K562 (cell line): ENCODE data around the gene LMO4. TPM values are rescaled to one million over a fixed set of nuclear protein-coding genes. Genes with fewer than 3 reads are reported as not detected.

Experiments
- GATAD2B ChIP-seq: fragments of 450-650 bp; IDR thresholded peaks from 2 replicates; pipeline ENCODE4 v1.6.1; 2017; ENCODE audit warnings: mild to moderate bottlenecking, borderline replicate concordance
- KAT2B ChIP-seq: IDR thresholded peaks from one replicate; pipeline ENCODE4 v1.6.1; 2012; ENCODE audit warnings: low read depth, mild to moderate bottlenecking, control low read depth, inconsistent platforms, low read length, moderate library complexity
- KAT7 ChIP-seq: sonication (generic); formaldehyde crosslinking; IDR thresholded peaks from 2 replicates; pipeline ENCODE4 v1.8.0; 2022; ENCODE audit warnings: missing genetic modification reagents, mild to moderate bottlenecking, borderline replicate concordance
- TBL1XR1 ChIP-seq, 2 experiments: IDR thresholded peaks; 2 replicates each; pipeline ENCODE4 v1.6.1; 2012; ENCODE audit warnings: improper control_type of control experiment in 2 of 2, low read length in 2 of 2, mild to moderate bottlenecking in 1 of 2
- ZNF316 ChIP-seq: fragments of 450-650 bp; IDR thresholded peaks from 2 replicates; pipeline ENCODE4 v1.6.1; 2016
- polyA plus RNA-seq, 8 experiments: library from polyadenylated mRNA; depleted of rRNA in 4 of 8; stranded (reverse) in 5 of 8; unstranded in 3 of 8; fragments of >200 nt; fragmentation: Nextera tagmentation in 2 of 8; fragmentation: Illumina TruSeq in 1 of 8; extraction: Ambion mirVana in 2 of 8; extraction: Trizol in 1 of 8; gene quantifications; 2 replicates each; pipeline versions ENCODE4 v1.2.1 to v1.2.3, GENCODE V29; 2011 to 2014; ENCODE audit warnings: inconsistent platforms in 1 of 8, missing spikeins in 1 of 8
- total RNA-seq, 7 experiments: library from RNA; depleted of rRNA in 6 of 7; stranded (reverse); fragments of >200 nt in 6 of 7; fragmentation: Illumina TruSeq in 2 of 7; extraction: Trizol in 2 of 7; gene quantifications; 2 replicates each; pipeline versions ENCODE4 v1.2.1 to v1.2.3, GENCODE V29; 2011 to 2021; ENCODE audit warnings: low replicate concordance in 1 of 7
- TF ChIP-seq, protein P1 (sequence below): fragments of 450-650 bp; IDR thresholded peaks from 2 replicates; pipeline ENCODE4 v1.6.1; 2018; ENCODE audit not compliant: partially characterized antibody
- TF ChIP-seq, protein P2 (sequence below): fragments of 250-450 bp; sonication (Bioruptor Pico); IDR thresholded peaks from 2 replicates; pipeline ENCODE4 v1.4.0; 2020
- TF ChIP-seq, protein P3 (sequence below): sonication (generic); formaldehyde crosslinking; IDR thresholded peaks from 2 replicates; pipeline ENCODE4 v1.8.0; 2023; ENCODE audit warnings: mild to moderate bottlenecking, missing genetic modification reagents

The LMO4 gene
- total and polyA plus RNA-seq, 9 of the 15 experiments (the other 6 are each of a cell fraction or from before 2014, with no cell fraction given) = 3.1 to 35.3 (median 22.4) TPM

DNA sequence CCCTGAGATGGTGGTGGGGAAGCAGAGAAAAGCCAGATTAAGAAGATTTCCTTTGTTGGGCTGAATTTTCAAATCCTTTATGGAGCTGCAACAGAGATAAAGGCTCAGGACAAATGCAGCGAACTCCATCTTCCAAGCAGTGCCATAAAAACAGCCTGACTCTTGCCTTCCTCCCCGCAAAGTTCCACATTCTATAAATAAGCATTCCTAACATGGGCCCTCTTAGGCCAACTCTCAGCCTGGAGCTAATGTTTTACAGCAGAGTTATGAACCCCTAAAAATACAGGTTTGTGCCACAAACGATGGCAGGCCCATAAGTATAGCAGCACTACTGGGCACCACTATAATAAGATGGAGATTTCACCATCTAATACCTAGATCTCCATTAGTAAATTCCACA, 27.2 kb downstream of the LMO4 start (continued):
- TF ChIP-seq, protein P1, sequence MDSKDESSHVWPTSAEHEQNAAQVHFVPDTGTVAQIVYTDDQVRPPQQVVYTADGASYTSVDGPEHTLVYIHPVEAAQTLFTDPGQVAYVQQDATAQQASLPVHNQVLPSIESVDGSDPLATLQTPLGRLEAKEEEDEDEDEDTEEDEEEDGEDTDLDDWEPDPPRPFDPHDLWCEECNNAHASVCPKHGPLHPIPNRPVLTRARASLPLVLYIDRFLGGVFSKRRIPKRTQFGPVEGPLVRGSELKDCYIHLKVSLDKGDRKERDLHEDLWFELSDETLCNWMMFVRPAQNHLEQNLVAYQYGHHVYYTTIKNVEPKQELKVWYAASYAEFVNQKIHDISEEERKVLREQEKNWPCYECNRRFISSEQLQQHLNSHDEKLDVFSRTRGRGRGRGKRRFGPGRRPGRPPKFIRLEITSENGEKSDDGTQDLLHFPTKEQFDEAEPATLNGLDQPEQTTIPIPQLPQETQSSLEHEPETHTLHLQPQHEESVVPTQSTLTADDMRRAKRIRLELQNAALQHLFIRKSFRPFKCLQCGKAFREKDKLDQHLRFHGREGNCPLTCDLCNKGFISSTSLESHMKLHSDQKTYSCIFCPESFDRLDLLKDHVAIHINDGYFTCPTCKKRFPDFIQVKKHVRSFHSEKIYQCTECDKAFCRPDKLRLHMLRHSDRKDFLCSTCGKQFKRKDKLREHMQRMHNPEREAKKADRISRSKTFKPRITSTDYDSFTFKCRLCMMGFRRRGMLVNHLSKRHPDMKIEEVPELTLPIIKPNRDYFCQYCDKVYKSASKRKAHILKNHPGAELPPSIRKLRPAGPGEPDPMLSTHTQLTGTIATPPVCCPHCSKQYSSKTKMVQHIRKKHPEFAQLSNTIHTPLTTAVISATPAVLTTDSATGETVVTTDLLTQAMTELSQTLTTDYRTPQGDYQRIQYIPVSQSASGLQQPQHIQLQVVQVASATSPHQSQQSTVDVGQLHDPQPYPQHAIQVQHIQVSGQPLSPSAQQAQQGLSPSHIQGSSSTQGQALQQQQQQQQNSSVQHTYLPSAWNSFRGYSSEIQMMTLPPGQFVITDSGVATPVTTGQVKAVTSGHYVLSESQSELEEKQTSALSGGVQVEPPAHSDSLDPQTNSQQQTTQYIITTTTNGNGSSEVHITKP = no peak
- TF ChIP-seq, protein P2, sequence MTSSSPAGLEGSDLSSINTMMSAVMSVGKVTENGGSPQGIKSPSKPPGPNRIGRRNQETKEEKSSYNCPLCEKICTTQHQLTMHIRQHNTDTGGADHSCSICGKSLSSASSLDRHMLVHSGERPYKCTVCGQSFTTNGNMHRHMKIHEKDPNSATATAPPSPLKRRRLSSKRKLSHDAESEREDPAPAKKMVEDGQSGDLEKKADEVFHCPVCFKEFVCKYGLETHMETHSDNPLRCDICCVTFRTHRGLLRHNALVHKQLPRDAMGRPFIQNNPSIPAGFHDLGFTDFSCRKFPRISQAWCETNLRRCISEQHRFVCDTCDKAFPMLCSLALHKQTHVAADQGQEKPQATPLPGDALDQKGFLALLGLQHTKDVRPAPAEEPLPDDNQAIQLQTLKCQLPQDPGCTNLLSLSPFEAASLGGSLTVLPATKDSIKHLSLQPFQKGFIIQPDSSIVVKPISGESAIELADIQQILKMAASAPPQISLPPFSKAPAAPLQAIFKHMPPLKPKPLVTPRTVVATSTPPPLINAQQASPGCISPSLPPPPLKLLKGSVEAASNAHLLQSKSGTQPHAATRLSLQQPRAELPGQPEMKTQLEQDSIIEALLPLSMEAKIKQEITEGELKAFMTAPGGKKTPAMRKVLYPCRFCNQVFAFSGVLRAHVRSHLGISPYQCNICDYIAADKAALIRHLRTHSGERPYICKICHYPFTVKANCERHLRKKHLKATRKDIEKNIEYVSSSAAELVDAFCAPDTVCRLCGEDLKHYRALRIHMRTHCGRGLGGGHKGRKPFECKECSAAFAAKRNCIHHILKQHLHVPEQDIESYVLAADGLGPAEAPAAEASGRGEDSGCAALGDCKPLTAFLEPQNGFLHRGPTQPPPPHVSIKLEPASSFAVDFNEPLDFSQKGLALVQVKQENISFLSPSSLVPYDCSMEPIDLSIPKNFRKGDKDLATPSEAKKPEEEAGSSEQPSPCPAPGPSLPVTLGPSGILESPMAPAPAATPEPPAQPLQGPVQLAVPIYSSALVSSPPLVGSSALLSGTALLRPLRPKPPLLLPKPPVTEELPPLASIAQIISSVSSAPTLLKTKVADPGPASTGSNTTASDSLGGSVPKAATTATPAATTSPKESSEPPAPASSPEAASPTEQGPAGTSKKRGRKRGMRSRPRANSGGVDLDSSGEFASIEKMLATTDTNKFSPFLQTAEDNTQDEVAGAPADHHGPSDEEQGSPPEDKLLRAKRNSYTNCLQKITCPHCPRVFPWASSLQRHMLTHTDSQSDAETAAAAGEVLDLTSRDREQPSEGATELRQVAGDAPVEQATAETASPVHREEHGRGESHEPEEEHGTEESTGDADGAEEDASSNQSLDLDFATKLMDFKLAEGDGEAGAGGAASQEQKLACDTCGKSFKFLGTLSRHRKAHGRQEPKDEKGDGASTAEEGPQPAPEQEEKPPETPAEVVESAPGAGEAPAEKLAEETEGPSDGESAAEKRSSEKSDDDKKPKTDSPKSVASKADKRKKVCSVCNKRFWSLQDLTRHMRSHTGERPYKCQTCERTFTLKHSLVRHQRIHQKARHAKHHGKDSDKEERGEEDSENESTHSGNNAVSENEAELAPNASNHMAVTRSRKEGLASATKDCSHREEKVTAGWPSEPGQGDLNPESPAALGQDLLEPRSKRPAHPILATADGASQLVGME = no peak
- TF ChIP-seq TBL1XR1 (IDR thresholded peaks at IDR 0.05; ENCODE audit: low read length in 2 of 2) = no peak
- TF ChIP-seq KAT7 = no peak
- no peak for TF ChIP-seq KAT2B
- TF ChIP-seq, protein P3, sequence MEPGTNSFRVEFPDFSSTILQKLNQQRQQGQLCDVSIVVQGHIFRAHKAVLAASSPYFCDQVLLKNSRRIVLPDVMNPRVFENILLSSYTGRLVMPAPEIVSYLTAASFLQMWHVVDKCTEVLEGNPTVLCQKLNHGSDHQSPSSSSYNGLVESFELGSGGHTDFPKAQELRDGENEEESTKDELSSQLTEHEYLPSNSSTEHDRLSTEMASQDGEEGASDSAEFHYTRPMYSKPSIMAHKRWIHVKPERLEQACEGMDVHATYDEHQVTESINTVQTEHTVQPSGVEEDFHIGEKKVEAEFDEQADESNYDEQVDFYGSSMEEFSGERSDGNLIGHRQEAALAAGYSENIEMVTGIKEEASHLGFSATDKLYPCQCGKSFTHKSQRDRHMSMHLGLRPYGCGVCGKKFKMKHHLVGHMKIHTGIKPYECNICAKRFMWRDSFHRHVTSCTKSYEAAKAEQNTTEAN (CRISPR knock-in tag) = no peak
- TF ChIP-seq ZNF316 = no peak
- no peak for TF ChIP-seq GATAD2B
